ENCODE results near the gene TMCC1.

Gene TMCC1

GRCh38 chr3:129638481-129638880 lies 255.0 kb downstream of the TMCC1 start:
- no peak overlapping the region for H3K4me2 ChIP-seq (ENCODE audit: low read depth, low read length, poor library complexity, severe bottlenecking)
- no peak overlapping the region for H2AFZ ChIP-seq (ENCODE audit: low read length)
- TF ChIP-seq CTCF (conservative IDR thresholded peaks at IDR 0.05; ENCODE audit: low read length) (no peak), EZH2phosphoT487 (IDR thresholded peaks at IDR 0.05; ENCODE audit: borderline replicate concordance) (no peak)
- H3K4me1 ChIP-seq (ENCODE audit: insufficient read depth, low read length, poor library complexity, severe bottlenecking): peaks cover 9% of the 10 kb centered on the region
- no peak overlapping the region for H3K9ac ChIP-seq (ENCODE audit: low read depth, low read length, poor library complexity, severe bottlenecking)
- H3K36me3 ChIP-seq (ENCODE audit: insufficient read depth, low read length): no peaks in the 10 kb centered on the region
- no peak overlapping the region for H3K4me3 ChIP-seq (ENCODE audit: low read length, poor library complexity, severe bottlenecking)
- H3K9me3 ChIP-seq (ENCODE audit: insufficient read depth, low read depth, low read length): no peaks in the 10 kb centered on the region
- H4K20me1 ChIP-seq (ENCODE audit: insufficient read depth, low read length, poor library complexity, severe bottlenecking): no peaks in the 10 kb centered on the region
- no peaks in the 10 kb centered on the region for H3F3A ChIP-seq (ENCODE audit: low read depth)
- H3K79me2 ChIP-seq (ENCODE audit: insufficient read depth, low read length): no peaks in the 10 kb centered on the region
- no peaks in the 10 kb centered on the region for H3K9me2 ChIP-seq (replicated peaks; ENCODE audit: low read depth, low read length)
- no peaks in the 10 kb centered on the region for H3K27me3 ChIP-seq (ENCODE audit: insufficient read depth, low read length, poor library complexity, severe bottlenecking)

GRCh38 chr3:129636082-129636481 lies 257.4 kb downstream of the TMCC1 start:
- no peaks in the 10 kb centered on the region for H3K27me3 ChIP-seq (ENCODE audit: insufficient read depth, low read length, poor library complexity, severe bottlenecking)
- H2AFZ ChIP-seq (ENCODE audit: low read length): no peak overlapping the region
- TF ChIP-seq CTCF (conservative IDR thresholded peaks at IDR 0.05; ENCODE audit: low read length) (no peak), EZH2phosphoT487 (IDR thresholded peaks at IDR 0.05; ENCODE audit: borderline replicate concordance) (no peak)
- peaks cover 11% of the 10 kb centered on the region for H3K4me1 ChIP-seq (ENCODE audit: insufficient read depth, low read length, poor library complexity, severe bottlenecking)
- no peak overlapping the region for H3K9ac ChIP-seq (ENCODE audit: low read depth, low read length, poor library complexity, severe bottlenecking)
- H3K9me2 ChIP-seq (replicated peaks; ENCODE audit: low read depth, low read length): no peaks in the 10 kb centered on the region
- H3K4me2 ChIP-seq (ENCODE audit: low read depth, low read length, poor library complexity, severe bottlenecking): no peak overlapping the region
- H3K36me3 ChIP-seq (ENCODE audit: insufficient read depth, low read length): no peaks in the 10 kb centered on the region
- H4K20me1 ChIP-seq (ENCODE audit: insufficient read depth, low read length, poor library complexity, severe bottlenecking): no peaks in the 10 kb centered on the region
- no peaks in the 10 kb centered on the region for H3K79me2 ChIP-seq (ENCODE audit: insufficient read depth, low read length)
- H3K9me3 ChIP-seq (ENCODE audit: insufficient read depth, low read depth, low read length): no peaks in the 10 kb centered on the region
- H3F3A ChIP-seq (ENCODE audit: low read depth): no peaks in the 10 kb centered on the region
- no peak overlapping the region for H3K4me3 ChIP-seq (ENCODE audit: low read length, poor library complexity, severe bottlenecking)

GRCh38 chr3:129635656-129636055 lies 257.9 kb downstream of the TMCC1 start:
- Histone ChIP-seq H3K9me3 (ENCODE audit: insufficient read depth, low read depth, low read length) (no peaks in the 10 kb centered on the region), H3K36me3 (ENCODE audit: insufficient read depth, low read length) (no peaks in the 10 kb centered on the region), H3K27me3 (ENCODE audit: insufficient read depth, low read length, poor library complexity, severe bottlenecking) (no peaks in the 10 kb centered on the region), H3F3A (ENCODE audit: low read depth) (no peaks in the 10 kb centered on the region), H2AFZ (ENCODE audit: low read length) (no peak overlapping the region), H3K9ac (ENCODE audit: low read depth, low read length, poor library complexity, severe bottlenecking) (no peak overlapping the region), H3K79me2 (ENCODE audit: insufficient read depth, low read length) (no peaks in the 10 kb centered on the region), H4K20me1 (ENCODE audit: insufficient read depth, low read length, poor library complexity, severe bottlenecking) (no peaks in the 10 kb centered on the region), H3K4me3 (ENCODE audit: low read length, poor library complexity, severe bottlenecking) (no peak overlapping the region), H3K4me2 (ENCODE audit: low read depth, low read length, poor library complexity, severe bottlenecking) (no peak overlapping the region), H3K4me1 (ENCODE audit: insufficient read depth, low read length, poor library complexity, severe bottlenecking) (peaks cover 11% of the 10 kb centered on the region), H3K9me2 (replicated peaks; ENCODE audit: low read depth, low read length) (no peaks in the 10 kb centered on the region)
- TF ChIP-seq EZH2phosphoT487 (IDR thresholded peaks at IDR 0.05; ENCODE audit: borderline replicate concordance): no peak
- TF ChIP-seq CTCF (conservative IDR thresholded peaks at IDR 0.05; ENCODE audit: low read length): no peak
